Brain microvascular endothelial cell (primary cell): ENCODE results near the gene UCKL1.
"Not testable (repeated sequence)": the region's sequence is repeated elsewhere in the genome, so short reads cannot be mapped to it uniquely, and the experiment has no call there.

Experiments
- DNase-seq: peaks from one replicate; pipeline ENCODE4 v3.0.0-alpha.2; 2020
- H3K27ac ChIP-seq: fragments of 250-450 bp; sonication (Bioruptor Pico); 2 replicates; pipeline ENCODE4 v1.5.1; 2020; ENCODE audit warnings: mild to moderate bottlenecking, moderate library complexity
- H3K27me3 ChIP-seq: fragments of 250-450 bp; sonication (Bioruptor Pico); replicated peaks from 2 replicates; pipeline ENCODE4 v1.5.1; 2020; ENCODE audit warnings: mild to moderate bottlenecking
- H3K36me3 ChIP-seq: fragments of 250-450 bp; sonication (Bioruptor Pico); replicated peaks from 2 replicates; pipeline ENCODE4 v1.5.1; 2020; ENCODE audit warnings: mild to moderate bottlenecking
- H3K4me3 ChIP-seq: 2 replicates; pipeline ENCODE4 v1.5.1; 2011; ENCODE audit warnings: low read depth, mild to moderate bottlenecking, control low read depth, low read length, moderate library complexity
- in situ Hi-C: cut with HindIII; loops from 2 replicates; pipeline ENCODE4 v1.10.0; 2017; ENCODE audit warnings: low sequenced_read_pairs, low pct_ligation_motif_present
- TF ChIP-seq, protein P1 (sequence below): IDR thresholded peaks from 2 replicates; pipeline ENCODE4 v1.5.1; 2011; ENCODE audit warnings: low read depth, mild to moderate bottlenecking, moderate library complexity, low read length, control low read depth, inconsistent platforms; ENCODE audit errors: missing control alignments

The UCKL1 gene

DNA sequence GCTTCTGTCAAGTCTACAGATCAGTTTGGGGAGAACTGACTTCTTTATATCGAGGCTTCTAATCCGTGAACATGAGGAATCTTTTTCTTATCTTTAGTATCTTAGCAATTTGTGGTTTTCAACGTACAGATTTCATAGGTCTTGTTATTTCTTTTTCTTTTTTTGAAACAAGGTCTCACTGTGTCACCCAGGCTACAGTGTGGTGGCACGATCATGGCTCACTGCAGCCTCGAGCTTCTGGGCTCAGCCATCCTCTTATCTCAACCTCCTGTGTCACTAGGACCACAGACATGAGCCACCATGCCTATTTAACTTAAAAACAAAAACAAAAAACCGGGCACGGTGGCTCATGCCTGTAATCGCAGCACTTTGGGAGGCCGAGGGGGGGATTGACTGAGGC is 32.0 kb downstream of the UCKL1 start:
- Histone ChIP-seq H3K27ac (no peak overlapping the region), H3K36me3 (peaks cover 24% of the 10 kb centered on the region), H3K4me3 (no peak overlapping the region), H3K27me3 (no peaks in the 10 kb centered on the region)
- in situ Hi-C loops, result no loop called here
- TF ChIP-seq, protein P1, sequence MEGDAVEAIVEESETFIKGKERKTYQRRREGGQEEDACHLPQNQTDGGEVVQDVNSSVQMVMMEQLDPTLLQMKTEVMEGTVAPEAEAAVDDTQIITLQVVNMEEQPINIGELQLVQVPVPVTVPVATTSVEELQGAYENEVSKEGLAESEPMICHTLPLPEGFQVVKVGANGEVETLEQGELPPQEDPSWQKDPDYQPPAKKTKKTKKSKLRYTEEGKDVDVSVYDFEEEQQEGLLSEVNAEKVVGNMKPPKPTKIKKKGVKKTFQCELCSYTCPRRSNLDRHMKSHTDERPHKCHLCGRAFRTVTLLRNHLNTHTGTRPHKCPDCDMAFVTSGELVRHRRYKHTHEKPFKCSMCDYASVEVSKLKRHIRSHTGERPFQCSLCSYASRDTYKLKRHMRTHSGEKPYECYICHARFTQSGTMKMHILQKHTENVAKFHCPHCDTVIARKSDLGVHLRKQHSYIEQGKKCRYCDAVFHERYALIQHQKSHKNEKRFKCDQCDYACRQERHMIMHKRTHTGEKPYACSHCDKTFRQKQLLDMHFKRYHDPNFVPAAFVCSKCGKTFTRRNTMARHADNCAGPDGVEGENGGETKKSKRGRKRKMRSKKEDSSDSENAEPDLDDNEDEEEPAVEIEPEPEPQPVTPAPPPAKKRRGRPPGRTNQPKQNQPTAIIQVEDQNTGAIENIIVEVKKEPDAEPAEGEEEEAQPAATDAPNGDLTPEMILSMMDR, result no peak
- no peak for DNase-seq

DNA sequence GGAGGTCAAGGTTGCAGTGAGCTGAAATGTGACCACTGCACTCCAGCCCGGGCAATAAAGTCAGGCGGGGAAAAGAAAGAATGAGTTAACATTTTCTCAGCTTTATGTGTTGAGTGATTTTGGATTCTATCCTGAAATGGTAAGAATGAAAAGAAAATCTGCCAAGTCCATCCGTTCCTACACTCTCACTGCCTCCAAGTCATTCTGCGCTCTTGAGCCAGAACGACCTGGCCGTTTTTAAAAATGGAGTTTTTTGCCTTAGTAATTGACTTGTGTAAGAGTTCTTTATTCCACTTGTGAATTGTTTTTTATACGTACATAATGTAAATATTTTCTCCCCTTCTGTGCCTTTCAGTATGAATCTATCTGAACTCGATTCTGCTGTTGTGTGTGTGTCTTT is 32.6 kb downstream of the UCKL1 start:
- Histone ChIP-seq H3K27ac (no peak overlapping the region), H3K4me3 (no peak overlapping the region), H3K36me3 (peaks cover 18% of the 10 kb centered on the region), H3K27me3 (no peaks in the 10 kb centered on the region)
- in situ Hi-C loops, result no loop called here
- DNase-seq, result no peak
- TF ChIP-seq, protein P1, result no peak

DNA sequence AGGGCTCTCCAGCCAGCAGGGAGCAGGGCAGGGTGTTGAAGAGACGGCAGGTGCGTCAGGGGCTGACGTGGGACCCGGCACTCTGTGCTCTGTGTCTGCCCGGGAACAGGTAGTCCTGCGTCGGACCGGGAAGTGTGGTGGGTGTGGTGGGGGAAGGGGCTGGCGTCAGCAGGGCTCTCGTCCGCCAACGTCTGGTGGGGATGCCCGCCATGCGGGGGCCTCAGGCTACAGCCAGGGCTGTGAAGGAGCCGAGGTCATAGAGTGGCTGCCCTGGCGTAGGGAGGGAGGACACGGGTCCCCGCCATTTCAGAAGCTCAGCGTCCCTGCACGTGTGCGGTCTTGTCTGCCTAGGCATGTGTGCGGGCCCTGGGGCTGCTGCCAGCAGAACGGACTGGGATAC is 36.0 kb downstream of the UCKL1 start:
- in situ Hi-C loops, result no loop called here
- no peak for DNase-seq
- Histone ChIP-seq H3K36me3 (peaks cover 11% of the 10 kb centered on the region), H3K27me3 (no peaks in the 10 kb centered on the region), H3K4me3 (no peak overlapping the region), H3K27ac (no peak overlapping the region)
- TF ChIP-seq, protein P1, result no peak

DNA sequence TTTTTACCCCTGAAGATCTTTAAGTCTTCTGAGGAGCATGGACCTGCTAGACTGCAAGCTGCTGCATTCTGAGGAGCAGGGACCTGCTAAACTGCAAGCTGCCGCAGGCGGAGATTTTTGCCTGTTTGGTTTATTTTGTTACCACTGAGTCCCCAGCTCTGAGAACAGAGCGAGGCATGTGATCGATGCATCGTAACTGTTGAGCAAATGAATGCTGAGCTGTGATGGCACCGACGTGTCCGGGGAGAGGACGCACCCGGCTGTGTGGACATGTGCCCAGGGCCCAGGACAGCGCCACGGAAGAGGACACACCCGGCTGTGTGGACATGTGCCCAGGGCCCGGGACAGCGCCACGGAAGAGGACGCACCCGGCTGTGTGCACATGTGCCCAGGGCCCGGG is 37.1 kb downstream of the UCKL1 start:
- in situ Hi-C loops, result no loop called here
- no peak overlapping the region for H3K27ac ChIP-seq
- H3K27me3 ChIP-seq, result no peaks in the 10 kb centered on the region
- no peak for DNase-seq
- no peak overlapping the region for H3K4me3 ChIP-seq
- H3K36me3 ChIP-seq, result peaks cover 11% of the 10 kb centered on the region
- TF ChIP-seq, protein P1, result no peak

DNA sequence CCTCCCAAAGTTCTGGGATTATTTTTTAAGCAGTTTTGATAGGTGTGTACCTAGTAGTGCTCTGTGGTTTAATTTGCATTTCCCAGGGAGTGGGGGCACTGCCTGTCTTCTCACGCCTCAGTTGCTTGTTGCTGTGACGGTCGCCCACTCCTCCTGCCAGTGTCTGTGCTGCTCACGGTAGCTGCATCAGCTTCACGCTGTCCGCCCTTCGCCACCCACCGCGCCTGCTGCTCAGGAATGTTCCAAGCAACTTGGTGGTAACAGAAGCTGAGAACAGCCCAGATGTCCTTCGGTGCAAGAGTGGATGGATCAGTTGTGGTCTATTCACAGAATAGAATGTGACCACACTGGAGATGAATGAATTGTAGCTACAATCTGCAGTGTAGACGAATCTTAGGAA is 38.4 kb downstream of the UCKL1 start:
- Histone ChIP-seq H3K27me3 (no peaks in the 10 kb centered on the region), H3K4me3 (no peak overlapping the region), H3K27ac (no peak overlapping the region), H3K36me3 (peaks cover 11% of the 10 kb centered on the region)
- in situ Hi-C loops, result no loop called here
- TF ChIP-seq, protein P1, result no peak
- DNase-seq, result no peak

DNA sequence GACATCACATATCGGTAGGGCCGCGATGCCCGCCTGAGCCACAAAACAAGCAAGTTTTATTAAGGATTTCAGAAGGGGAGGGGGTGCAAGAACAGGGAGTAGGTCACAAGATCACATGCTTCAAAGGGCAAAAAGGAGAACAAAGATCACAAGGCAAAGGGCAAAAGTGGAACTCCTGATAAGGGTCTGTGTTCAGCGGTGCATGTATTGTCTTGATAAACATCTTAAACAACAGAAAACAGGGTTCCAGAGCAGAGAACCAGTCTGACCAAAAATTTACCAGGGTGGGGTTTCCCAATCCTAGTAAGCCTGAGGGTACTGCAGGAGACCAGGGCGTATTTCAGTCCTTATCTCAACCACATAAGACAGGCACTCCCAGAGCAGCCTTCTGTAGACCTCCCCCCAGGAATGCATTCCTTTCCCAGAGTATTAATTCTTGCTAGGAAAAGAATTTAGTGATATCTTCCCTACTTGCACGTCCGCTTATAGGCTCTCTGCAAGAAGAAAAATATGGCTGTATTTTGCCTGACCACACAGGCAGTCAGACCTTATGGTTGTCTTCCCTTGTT is 39.8 kb downstream of the UCKL1 start:
- H3K27me3 ChIP-seq, H3K4me3 ChIP-seq, DNase-seq, in situ Hi-C loops, H3K27ac ChIP-seq: not testable (repeated sequence)
- H3K36me3 ChIP-seq, result peaks cover 11% of the 10 kb centered on the region
